ENCODE data around the gene RNF207. TPM values are rescaled to one million over a fixed set of nuclear protein-coding genes. Genes with fewer than 3 reads are reported as not detected.

The RNF207 gene
- total and polyA plus RNA-seq, 2 of the 13 experiments (the other 11 are each of a cell fraction or from before 2014, with no cell fraction given): 9.8 to 15.9 TPM

DNA sequence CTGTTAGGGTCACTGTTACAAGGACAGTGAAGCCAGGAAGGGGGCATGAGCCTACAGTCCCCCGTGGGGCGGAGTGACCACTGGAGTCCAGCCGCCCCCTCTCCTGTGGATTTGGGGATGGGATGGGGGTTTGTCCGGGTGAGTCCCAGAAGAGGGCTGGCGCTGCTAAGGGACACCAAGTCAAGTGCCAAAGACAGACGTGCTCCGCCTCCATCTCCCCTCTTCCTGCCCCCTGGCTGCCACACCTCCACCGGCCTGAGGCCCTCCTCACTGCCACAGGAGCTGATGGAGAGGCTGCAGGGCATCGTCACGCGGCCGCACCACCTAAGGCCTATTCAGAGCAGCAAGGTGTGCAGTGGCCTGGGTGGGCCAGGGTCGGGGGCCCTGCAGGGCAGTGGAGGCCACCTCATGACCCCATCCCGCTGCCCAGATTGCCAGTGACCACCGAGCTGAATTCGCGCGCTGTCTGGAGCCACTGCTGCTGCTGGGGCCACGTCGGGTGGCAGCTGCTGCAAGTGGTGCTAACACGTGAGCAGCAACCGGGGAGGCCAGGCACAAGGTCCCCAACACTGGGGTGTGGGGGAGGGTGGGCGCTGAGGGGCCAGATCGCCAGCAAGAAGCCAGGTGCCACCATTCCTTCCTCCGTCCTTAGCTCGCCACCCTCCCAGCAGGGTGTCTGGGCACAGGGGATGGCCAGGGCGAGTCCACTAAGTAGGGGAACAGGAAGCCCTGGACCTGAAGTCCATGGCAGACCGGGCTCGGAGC lies 4.9 kb downstream of the RNF207 start (continued):
- TF ChIP-seq, protein P1, sequence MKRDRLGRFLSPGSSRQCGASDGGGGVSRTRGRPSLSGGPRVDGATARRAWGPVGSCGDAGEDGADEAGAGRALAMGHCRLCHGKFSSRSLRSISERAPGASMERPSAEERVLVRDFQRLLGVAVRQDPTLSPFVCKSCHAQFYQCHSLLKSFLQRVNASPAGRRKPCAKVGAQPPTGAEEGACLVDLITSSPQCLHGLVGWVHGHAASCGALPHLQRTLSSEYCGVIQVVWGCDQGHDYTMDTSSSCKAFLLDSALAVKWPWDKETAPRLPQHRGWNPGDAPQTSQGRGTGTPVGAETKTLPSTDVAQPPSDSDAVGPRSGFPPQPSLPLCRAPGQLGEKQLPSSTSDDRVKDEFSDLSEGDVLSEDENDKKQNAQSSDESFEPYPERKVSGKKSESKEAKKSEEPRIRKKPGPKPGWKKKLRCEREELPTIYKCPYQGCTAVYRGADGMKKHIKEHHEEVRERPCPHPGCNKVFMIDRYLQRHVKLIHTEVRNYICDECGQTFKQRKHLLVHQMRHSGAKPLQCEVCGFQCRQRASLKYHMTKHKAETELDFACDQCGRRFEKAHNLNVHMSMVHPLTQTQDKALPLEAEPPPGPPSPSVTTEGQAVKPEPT (CRISPR knock-in tag; IDR thresholded peaks at IDR 0.05; ENCODE audit: low read depth): no peak
- TF ChIP-seq TRIM24 (CRISPR knock-in tag; IDR thresholded peaks at IDR 0.05) (no peak), ZNF7 (CRISPR knock-in tag; IDR thresholded peaks at IDR 0.05) (no peak), ZNF441 (CRISPR knock-in tag; IDR thresholded peaks at IDR 0.05; ENCODE audit: borderline replicate concordance) (no peak), FOXO1 (CRISPR knock-in tag; IDR thresholded peaks at IDR 0.05) (no peak), CBX1 (IDR thresholded peaks at IDR 0.05; ENCODE audit: low read depth) (no peak)
- TF ChIP-seq, protein P2, sequence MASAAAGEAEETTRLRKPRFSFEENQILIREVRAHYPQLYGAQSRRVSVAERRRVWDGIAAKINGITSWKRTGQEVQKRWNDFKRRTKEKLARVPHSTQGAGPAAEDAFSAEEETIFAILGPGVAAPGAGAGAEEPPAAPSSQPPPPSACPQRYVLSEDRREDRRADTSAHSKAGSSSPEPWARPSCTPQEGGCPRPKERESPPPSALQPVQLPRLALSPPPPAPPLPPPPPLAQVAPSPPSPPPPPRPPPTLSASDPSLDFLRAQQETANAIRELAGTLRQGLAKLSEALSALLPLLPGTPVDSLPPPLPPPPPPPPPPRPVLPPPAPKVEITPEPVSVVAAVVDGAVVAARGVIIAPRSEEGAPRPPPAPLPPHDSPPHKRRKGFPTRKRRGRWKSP (CRISPR knock-in tag; IDR thresholded peaks at IDR 0.05): no peak

DNA sequence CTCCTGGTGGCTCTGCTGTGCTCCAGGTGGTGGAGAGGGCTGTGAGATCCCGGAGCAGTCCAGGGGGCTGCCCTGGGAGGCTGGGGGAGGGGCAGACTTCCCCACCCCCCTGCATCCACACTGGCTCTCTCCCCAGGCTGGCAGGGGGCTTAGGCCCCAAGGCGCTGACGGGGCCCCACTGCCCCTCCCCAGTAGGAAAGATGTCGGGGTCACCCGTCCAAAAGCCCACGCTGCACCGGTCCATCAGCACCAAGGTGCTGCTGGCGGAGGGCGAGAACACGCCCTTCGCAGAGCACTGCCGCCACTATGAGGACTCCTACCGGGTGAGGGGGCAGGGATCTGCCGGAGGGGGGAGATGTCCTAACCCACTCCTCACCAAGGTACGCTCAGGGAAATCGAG lies 5.8 kb downstream of the RNF207 start:
- in situ Hi-C loops (cut with HindIII; ENCODE audit: extremely low pct_ligation_motif_present, low pct_unique_long_range_greater_than_20kb) (no loop called here), intact Hi-C loops (cut with micrococcal nuclease; ENCODE audit: unreplicated experiment) (no loop called here)
- no peaks in the 10 kb centered on the region for H4K20me1 ChIP-seq (ENCODE audit: insufficient read depth, low read length)
- H3K9ac ChIP-seq (ENCODE audit: insufficient read depth, low read depth, low read length): no peak overlapping the region
- H3K27ac ChIP-seq (ENCODE audit: extremely low read length, insufficient read depth, low read length): no peak overlapping the region
- TF ChIP-seq FOXP1 (IDR thresholded peaks at IDR 0.05) (no peak), FOXP1 (CRISPR knock-in tag; IDR thresholded peaks at IDR 0.05) (no peak), RBFOX2 (IDR thresholded peaks at IDR 0.05; ENCODE audit: low read depth, low read length) (0 out of 2 replicates have a peak, but pooled peaks have one; percentile 24)
- H2AFZ ChIP-seq (ENCODE audit: low read length): no peak overlapping the region
- WGBS (ENCODE audit: low lambda C conversion rate): 96% methylated on average over 12 of the region's 16 CpGs
- no peak for ATAC-seq
- H3K4me1 ChIP-seq (ENCODE audit: insufficient read depth, low read length): peaks cover 7% of the 10 kb centered on the region
- FAIRE-seq: no peak
- H3K27me3 ChIP-seq (ENCODE audit: control insufficient read depth in 1 of 2, insufficient read depth in 2 of 2, low read length in 2 of 2): no peaks in the 10 kb centered on the region
- no peak overlapping the region for H3K4me3 ChIP-seq (replicated peaks in 1 of 3; ENCODE audit: insufficient read depth in 1 of 3, low read depth in 2 of 3, low read length in 3 of 3)
- ChIA-PET POLR2A (no interaction called here), CTCF (ENCODE audit: low intra/inter-chr PET ratio, low total read pairs) (no interaction called here)
- BruUV-seq (replicated peaks): no TSS peak
- no peaks in the 10 kb centered on the region for H3K9me3 ChIP-seq (ENCODE audit: low read length)
- peaks cover 7 to 21% of the 10 kb centered on the region in 2 experiments; a peak in 4 of 5 replicates for H3K36me3 ChIP-seq (replicated peaks in 1 of 2; ENCODE audit: control insufficient read depth in 1 of 2, insufficient read depth in 2 of 2, low read length in 2 of 2)
- H3K79me2 ChIP-seq (ENCODE audit: insufficient read depth, low read length): no peaks in the 10 kb centered on the region
- H3K4me2 ChIP-seq (ENCODE audit: low read depth, low read length): no peak overlapping the region
- DNase-seq (ENCODE audit: low spot score): no peak
